Glomerular visceral epithelial cell (primary cell): ENCODE results near the gene ZNRD2.

Experiments used
- DNase-seq: peaks from one replicate; pipeline ENCODE4 v3.0.0-alpha.2; 2016; ENCODE audit errors: extremely low spot score

The ZNRD2 gene

DNA sequence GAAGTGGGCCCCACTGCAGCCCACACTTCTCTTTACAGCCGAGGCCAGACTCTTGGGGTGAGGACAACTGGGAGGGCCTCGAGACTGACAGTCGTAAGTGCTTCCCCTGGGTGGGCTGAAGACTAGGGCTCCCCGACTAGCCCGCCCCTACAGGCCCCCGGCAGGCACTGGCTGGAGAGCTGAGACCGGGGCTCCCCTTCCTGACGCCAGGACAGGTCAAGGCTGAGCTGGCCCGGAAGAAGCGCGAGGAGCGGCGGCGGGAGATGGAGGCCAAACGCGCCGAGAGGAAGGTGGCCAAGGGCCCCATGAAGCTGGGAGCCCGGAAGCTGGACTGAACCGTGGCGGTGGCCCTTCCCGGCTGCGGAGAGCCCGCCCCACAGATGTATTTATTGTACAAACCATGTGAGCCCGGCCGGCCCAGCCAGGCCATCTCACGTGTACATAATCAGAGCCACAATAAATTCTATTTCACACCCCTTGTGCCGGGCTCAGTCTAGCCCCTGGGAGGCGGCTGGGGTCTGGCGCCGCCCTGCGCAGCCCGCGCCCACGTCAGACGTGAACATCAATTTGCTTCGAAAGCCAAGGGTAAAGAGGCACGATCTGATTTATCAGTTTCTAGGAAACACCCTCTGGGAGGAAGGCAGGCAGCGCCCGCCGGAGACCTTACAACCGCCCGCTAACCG is 31.9 kb upstream of the ZNRD2 start:
- no peak for DNase-seq

DNA sequence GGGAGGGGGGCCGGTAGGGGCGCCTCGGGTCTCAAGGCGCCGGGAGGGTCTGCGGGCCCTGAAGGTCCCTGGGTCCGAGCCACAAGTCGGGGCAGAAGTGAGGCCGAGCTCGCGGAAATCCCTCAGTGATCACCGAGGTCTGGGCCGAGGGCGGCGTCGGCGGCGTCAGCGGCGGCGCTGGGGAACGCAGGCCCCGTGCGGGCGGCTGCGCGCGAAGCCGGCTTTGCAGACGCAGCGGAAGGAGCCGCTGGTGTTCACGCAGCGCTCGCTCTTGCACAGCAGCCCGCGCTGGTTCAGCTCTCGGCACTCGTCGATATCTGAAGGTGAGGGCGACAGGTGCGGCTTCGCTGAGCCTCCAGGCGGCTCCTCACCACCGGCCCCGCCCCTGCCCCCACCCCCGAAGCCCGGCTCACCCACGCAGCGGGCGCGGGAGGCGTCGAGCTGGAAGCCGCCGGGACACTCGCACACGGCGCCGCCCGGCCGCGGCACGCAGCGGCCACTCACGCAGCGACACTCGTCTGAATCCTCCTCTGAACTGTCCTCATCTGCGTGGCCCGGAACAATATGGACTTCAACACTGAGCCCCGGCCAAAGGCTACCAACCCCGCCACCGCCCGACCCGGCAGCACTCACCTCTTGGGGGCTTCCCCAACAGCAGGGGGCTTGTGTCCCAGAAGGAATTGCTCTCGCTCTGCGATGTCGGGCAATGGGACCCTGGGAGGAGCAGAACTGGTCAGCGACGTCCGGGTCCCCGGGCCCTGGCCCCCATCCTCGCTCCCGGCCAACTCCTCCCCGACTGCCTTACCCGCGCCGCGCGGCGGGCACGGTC is 31.1 kb upstream of the ZNRD2 start:
- no peak for DNase-seq

DNA sequence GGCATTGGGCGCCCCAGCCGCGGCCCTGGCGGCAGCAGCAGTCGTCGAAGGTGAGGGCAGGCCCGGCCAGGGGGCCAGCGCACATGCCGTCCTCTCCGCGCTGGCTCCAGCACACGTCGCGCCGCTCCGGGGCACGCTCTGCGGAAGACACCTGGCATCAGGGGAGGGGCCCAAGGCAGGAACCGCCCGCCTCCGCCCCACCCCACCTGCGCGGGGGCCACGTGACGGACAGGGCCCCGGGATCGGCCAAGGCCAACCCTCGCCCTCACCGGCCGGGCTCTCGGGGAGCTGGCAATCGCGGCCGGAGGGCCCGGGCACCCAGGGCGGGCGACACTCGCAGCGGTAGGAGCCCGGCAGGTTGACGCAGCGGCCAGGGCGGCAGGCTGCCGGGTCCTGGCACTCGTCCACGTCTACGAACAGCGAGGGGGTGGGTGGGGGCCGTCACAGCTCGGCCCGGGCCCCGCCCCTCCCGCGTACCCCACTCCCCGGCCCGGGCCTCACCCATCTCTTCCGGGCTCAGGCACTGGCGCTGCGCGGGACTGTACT is 30.5 kb upstream of the ZNRD2 start:
- DNase-seq, result no peak

DNA sequence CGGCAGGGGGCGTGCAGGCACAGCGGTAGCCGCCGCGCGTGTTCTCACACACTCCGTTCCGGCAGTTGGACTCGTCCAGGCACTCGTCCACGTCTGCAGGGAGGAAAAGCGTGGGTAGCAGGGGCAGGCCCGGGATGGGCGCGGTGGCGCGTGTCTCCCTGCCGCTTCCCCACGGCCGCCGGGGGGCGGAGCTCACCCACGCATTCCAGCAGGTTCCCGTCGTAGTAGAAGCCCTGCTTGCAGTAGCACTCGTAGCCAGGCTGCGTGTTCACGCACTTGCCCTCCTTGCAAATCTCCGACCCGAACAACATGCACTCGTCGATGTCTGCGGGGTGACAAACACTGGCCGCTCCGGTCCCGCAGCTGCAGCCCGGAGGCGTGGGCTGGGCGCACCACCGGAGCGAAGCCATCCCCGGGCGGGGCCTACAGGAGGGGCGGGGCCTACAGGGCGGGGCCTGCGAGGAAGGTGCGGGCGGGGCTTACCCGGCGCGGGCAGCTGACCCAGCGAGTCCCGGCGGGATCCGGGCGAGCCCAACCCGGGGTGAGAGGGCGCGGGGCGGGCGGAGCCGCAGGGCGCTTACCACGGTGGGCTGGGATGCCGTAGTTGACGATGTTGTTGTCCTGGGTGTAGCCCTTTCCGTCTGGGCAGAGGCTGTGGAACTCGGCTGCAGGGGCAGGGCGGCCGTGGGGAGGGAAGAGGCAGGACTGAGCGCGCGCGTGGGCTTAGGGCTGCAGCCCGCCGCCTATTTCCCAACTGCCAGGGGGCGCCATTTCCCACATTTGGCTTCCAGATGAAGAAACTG is 29.8 kb upstream of the ZNRD2 start:
- peak; percentile 90 for DNase-seq

DNA sequence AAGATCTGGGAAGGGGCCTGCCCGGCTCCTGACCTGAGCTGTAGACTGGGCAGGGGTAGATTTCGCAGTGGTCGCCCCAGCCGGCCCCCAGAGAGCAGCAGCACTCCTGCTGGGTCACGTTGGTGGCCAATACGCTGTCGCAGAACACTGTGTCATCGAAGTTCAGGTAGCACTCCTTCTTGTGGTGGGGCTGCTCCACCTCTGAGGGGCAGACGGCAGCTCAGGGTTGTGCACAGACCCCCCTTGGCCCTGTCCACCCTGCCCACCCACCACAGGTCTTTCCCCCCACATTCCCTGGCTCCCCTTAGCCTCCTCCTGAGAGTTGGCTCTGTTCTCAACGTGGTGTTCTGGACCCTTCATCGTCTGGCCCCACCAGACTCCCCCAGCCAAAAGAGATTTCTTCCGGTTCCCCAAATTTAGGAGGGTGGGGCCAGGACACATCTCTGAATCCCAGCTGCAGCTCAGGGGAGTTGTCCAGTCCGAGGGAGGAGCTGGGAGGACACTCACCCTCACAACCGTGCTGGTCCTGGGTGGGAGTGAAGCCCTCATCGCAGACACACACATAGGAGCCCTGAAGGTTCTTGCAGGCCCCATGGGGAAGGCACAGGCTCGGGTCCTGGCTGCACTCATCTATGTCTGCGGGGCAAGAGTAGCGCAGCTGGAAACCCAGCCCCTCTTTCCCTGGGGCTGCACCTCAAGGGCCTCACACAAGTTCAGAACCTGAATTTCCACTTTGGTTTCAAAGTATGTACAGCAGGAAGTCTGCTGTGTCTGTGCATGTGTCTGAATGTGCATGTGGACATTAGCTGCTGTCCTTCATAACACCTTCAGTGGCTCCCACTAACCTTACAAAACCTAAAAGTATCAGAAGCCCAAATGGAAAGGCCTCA is 28.9 kb upstream of the ZNRD2 start:
- no peak for DNase-seq

DNA sequence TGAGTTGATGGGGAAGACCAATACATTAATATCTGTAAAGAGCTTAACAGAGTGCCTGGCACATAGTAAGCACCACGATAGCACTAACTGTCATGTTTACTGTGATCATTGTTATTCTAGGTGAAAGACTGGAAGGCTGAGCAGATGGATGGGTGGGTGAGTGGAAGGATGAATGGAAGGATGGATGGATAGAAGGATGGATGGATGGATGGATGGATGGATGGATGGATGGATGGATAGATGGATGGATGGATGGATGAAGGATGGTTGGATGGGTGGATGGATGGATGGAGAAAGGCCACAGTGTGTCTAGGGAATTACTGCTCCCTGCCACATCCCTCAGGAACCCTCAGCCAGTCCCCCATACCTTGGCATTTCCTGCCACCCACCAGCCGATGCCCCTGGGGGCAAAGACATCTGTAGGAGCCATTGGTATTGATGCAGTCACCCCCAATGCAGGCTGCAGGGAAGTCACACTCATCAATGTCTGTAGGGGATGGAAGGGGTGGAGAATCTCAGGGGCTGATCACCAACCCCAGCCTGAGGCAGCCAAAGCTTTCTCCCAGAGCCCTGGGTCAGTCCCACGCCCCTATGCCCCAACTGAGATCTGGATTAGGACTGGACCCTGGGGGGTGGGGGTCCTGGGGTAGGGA is 27.4 kb upstream of the ZNRD2 start:
- no peak for DNase-seq

DNA sequence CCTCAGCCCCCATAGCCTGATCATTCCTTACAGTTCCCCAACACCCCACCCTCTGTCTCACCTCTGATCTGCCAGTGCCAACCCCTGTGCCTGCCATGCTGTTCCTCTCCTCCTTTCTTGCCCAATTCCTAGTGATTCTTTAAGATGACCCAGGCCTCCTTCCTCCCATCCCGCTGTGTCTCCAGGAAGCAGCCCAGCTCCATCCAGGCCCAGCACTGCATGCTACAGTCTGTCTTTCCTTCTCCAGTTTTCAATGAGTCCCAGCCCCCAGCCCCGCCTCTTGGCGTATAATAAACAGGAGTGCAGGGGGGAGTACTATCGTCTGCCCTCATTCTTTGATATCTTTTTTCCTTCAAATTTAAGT is 24.4 kb upstream of the ZNRD2 start:
- DNase-seq, result no peak

DNA sequence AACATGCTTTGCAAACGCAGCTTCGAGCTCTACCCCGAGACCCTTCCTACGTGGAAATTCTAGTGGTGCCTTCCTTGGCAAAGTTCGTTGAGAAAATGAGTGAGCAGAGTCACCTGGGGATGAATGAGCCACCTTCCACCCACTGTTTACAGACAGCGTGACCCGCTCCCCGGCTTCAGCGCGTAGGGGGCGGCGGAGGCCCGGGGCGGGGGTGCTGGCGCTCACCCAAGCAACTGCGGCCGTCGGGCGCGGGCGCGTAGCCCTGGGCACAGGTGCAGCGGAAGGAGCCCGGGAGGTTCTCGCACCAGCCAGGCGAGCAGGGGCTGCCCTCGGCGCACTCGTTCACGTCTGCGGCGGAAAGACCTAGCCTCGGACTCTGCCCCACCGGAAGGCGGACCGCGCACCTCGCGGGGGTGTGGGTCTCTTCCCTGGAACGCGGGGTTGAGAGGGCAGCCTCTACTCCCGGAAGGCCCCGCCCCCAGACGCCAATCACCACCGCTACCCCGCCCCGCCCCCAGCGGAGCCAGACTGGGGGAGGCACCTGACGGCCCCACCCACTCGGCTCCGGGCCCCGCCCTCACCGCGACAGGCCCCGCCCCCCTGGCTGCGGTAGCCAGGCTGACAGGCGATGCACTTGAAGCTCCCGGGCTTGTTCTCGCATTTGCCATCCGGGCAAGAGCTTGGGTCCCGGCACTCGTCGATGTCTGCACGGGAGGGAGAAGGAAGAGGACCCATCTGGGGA is 23.9 kb upstream of the ZNRD2 start:
- DNase-seq, result no peak

DNA sequence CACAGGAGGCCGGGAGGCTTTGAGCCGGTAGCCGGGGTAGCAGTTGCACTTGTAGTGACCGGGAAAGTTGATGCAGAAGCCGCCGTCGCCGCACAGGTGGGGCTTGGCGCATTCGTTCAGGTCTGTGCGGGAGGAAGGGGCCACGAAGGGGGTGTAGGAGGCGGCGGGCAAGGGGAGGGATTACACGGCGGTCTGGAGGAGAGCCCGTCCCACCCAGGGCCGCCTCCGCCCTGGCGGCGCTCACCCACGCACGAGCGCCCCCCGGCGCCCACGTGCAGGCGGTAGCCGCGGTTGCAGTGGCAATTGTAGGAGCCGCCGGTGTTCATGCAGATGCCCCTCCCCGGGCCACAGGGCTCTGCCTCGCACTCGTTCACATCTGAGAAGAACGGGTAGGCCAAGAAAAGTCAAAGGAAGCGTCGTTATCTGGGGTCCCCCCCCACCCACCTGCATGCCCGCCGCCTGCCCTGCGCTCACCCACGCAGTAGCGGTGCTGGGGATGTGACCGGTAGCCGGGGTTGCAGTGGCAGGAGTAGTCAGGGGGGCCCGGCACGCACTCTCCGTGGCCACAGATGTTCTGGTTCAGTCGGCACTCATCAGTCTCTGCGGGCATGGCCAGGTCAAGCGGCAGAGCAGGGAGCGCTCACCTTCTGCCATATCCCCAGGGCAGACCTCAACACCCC is 22.7 kb upstream of the ZNRD2 start:
- no peak for DNase-seq

DNA sequence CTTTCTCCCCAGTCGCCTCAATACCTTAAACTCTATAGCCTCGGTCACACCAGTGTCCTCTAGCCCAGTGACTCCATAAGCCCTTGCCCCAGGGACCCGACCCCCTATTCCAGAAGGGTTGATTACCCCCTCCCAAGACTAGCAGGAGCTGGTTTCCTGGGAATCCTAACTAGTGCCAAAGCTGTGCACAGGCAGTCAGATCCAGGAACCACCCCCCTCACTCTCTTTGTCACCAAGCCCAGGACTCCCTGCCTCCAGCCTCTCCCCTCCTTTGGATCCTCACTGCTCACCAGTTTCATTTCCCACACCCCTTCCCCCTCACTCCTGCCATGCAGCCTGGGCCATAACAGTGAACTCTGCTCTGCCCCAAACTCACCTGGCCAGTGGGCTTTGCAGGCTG is 21.9 kb upstream of the ZNRD2 start:
- no peak for DNase-seq

DNA sequence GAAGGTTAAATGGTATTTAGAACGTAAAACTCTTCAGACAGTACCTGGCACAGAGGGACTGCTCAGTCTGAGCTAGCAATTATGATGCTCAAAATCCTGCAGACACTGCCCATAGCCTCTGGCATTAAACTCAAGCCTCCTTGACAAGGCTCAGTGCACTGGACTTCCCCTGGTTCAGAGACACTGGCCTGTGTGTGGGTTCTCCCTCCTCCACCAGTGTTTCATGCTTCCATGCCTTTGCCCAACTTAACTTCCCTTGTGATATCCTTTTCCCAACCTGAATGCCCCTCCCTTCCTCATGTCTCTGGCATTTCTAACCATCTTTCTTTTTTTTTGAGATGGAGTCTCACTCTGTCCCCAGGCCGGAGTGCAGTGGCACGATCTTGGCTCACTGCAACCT is 21.2 kb upstream of the ZNRD2 start:
- DNase-seq, result peak; percentile 58

DNA sequence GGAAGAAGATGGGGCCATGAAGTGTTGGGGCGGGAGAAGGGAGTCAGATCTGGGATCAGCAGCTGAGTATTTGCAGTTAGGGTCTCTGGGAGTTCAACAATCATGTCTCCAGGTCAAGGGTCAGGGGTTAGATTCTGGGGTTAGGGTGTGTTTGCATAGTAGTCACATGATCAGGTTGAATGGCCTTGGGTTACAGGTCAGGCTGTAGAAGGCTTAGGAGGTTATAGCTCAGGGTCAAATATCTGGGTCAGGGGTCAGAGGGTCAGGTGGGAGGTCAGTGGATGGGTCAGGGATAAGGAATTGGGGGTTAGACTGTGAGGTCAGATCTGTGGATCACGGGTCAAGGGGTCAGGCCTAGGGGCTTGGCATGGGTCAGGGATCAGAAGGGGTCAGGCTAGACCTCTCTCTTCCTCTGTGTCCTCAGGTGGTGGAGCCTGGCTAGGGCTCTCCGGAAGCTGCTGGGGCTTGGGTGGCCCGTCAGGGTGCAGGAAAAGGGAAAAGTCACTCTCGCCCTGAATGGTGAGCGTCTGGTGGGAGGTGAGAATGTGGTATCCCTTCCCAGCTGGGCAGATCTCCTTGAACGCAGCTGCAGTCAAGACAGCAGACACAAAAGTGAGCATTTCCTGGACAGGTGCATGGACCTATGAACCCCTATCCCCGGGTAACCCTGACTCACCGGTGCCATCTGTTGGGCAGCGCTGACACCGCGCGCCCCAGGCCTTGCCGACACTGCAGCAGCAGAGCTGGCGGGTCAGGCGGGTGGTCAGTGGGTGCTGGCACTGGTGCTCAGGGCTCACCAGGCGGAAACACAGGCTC is 18.5 kb upstream of the ZNRD2 start:
- peak; percentile 47 for DNase-seq

DNA sequence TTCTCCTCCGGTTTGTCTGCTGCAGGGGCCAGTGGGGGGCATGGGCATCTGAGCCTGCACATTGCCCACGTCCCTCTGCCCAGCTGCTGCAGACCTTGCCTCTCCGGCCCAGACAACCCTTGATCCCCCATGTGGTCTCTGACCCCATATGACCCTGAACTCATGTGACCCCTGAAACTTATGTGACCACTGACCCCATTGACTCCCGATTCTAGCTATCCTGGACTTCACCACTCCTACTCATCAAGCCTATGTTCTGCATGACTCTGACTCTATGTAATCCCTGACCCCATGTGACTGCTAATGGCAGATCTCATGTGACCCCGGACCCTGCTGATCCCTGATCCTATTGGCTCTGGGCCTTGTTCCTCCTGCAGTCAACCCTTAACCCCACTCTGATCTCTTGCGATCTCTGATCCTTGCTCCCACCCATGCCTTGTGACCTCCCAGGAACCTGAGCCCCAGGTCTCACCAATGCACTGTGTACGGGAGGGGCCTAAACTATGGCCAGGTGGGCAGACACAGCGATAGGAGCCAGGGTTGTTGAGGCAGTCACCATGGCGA is 17.8 kb upstream of the ZNRD2 start:
- DNase-seq, result no peak

DNA sequence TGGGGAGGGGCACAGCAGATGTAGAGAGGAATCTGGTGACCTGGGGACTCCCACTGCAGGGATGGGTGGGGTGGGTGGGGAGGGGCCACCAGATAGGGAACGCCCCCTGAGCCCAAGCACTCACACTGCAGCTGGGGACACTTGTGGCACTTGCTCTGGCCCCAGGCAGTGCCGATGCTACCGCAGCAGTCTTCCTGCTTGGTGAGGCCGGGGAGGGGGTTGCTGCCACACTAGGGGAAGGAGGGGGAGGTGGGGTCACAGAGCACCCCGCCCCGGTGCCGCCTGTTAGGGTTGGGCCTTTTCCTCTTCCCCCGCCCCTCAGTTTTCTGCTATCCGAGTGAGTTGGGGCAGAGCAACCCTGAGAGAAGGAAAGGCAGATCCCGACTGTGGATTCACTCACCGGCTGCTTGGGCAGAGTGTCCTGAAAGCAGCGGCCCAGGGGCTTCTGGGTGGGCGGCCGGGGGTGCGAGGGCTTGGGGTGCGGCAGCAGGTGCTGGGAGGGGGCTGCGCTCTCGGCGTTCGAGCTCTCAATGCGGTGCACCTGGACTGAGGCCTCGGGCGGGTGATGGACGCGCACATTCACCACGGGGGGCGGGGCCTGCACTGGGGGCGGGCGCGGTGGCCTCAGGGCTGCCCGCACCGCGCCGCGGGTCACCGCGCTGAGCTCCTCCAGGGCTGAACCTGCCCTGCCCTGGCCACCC is 16.8 kb upstream of the ZNRD2 start:
- DNase-seq, result no peak

DNA sequence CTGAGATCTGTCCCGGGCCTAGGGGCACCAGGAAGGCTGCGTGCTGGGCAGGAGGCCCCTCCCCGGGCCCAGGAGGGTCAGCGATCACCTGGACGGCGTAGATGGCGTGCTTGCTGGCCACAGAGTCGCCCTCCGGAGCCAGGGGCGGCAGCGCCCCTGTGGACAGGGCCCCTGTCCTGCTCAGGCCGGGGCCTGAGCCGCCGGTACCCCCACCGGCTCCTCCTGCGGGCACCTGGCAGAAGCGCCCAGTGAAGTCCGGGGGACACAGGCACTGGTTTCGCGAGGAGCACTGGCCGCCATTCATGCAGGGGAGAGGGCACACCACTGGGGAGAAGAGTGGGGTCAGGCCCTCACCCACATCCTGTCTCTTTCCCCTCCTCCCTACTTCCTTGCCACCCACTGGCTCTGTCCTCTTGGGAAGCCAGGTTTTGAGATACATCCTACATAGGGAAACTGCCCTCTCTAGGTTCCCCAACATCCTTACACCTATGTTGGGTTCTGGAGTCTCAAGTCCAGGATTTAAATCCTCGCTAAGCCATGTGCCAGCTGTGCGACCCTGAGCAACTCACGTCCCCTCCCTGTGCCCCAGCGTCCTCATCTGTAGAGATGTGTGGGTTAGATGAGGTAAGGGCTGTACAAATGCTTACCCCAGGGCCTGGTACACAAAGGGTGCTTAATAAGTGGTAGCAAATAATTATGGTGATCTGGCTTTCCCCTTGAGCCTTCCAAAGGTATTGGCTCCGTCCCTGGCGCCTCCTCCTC is 16.0 kb upstream of the ZNRD2 start:
- DNase-seq, result no peak

DNA sequence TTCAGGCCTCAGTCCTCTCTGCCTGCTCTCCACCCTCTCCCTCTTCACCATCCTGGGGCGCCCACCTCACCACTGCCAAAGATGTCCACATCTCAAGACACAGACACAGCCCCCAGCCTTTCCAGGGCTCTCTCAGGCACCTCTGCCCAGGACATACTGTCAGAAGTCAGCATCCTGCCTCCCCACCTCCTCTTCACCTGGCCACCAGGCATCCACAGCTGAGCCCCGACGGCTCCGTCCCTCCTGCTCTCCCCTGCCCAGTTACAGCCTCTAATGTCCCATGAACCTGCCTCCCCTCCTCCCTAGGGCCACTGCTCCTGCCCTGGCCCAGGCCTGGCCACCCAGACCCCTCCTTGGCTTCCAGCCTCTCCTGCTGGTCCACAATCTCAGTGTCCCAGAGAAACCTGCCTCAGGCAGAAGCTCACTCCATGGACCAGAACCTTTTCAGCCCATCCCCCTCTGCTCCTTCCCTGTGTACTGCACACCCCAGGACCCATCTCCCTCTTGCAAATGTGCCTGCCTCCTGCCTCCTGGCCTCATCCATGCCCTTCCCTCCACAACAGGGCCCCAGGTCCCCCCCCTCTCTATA is 15.3 kb upstream of the ZNRD2 start:
- no peak for DNase-seq
